IPS DF 6.9 (cell line): ENCODE measurements around the gene ARL3.
"Not testable (repeated sequence)": the region's sequence is repeated elsewhere in the genome, so short reads cannot be mapped to it uniquely, and the experiment has no call there.

ENCODE experiments used
- DNase-seq: peaks from one replicate; pipeline ENCODE4 v3.0.0-alpha.2; 2013; ENCODE audit warnings: low read depth, low spot score
- H3K27ac ChIP-seq: one replicate; pipeline ENCODE4 v1.5.1; 2013; ENCODE audit warnings: low read length, control low read depth
- H3K27me3 ChIP-seq: 2 replicates; pipeline ENCODE4 v1.6.1; 2013; ENCODE audit warnings: mild to moderate bottlenecking, low read length; ENCODE audit not compliant: control insufficient read depth, insufficient read depth
- H3K36me3 ChIP-seq: 2 replicates; pipeline ENCODE4 v1.6.1; 2013; ENCODE audit warnings: low read length; ENCODE audit not compliant: control insufficient read depth, insufficient read depth
- H3K4me1 ChIP-seq: 2 replicates; pipeline ENCODE4 v1.6.1; 2013; ENCODE audit warnings: low read length; ENCODE audit not compliant: control insufficient read depth, insufficient read depth
- H3K4me3 ChIP-seq: 2 replicates; pipeline ENCODE4 v1.5.1; 2013; ENCODE audit warnings: mild to moderate bottlenecking, low read length
- H3K9me3 ChIP-seq: 2 replicates; pipeline ENCODE4 v1.6.1; 2013; ENCODE audit warnings: low read length, inconsistent platforms; ENCODE audit not compliant: control insufficient read depth, insufficient read depth
- WGBS: extraction: QIAGEN DNeasy Blood & Tissue Kit; methylation state at CpG from one replicate; pipeline ENCODE4 v1.1.7; 2013; ENCODE audit warnings: mixed read lengths, missing lambda C conversion rate; ENCODE audit not compliant: insufficient read length, insufficient coverage; 5-methylcytosine and 5-hydroxymethylcytosine counted together

The ARL3 gene

GRCh38 chr10:102713814-102714620 is at the start of gene ARL3:
Gene ARL3, minus strand, starts transcription at chr10:102714397. Its CDS starts 122 bp downstream, at chr10:102714275.
- no peaks in the 10 kb centered on the region for H3K27me3 ChIP-seq
- H3K9me3 ChIP-seq = no peaks in the 10 kb centered on the region
- DNase-seq = peak; percentile 84
- WGBS = no CpG with 5 or more reads among the region's 62 CpGs
- no peak within 1 kb of the TSS for H3K27ac ChIP-seq
- peaks cover 4% of the 10 kb centered on the region; the same call in 1 of the 2 replicates for H3K4me1 ChIP-seq
- H3K4me3 ChIP-seq = peak within 1 kb of the TSS; percentile 73; the same call in 1 of the 2 replicates
- H3K36me3 ChIP-seq = no peaks in the 10 kb centered on the region

DNA sequence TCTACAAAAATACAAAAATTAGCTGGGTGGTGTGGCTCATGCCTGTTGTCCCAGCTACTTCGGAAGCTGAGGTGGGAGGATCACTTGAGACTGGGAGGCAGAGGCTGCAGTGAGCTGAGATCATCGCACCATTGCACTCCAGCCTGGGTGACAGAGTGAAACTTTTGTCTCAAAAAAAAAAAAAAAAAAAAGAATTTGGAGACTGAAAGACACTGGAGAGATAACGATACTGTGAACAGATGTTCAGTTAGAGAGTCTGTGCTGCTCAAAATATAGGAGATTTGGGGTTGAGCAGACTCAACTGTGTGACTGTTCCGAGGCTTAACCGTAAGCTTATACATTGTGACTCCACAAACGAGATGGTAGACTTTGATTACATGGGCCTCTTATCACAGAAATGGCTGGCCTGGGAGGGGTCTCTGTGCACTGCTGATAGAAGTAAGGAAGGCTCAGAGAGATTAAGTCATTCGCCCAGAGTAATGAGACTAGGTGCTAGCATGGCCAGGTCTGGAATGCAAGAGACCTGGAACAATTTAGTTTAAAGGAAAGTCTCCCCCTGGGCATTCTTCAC is 48.9 kb upstream of the ARL3 start:
- Histone ChIP-seq H3K36me3 (no peaks in the 10 kb centered on the region), H3K9me3 (no peaks in the 10 kb centered on the region), H3K4me3 (no peak overlapping the region), H3K27me3 (no peaks in the 10 kb centered on the region), H3K4me1 (no peaks in the 10 kb centered on the region; the same call in 1 of the 2 replicates), H3K27ac (no peak overlapping the region)
- no peak for DNase-seq
- WGBS = no CpG with 5 or more reads among the region's 7 CpGs

GRCh38 chr10:102762401-102763015 is 48.3 kb upstream of the ARL3 start:
- H3K4me3 ChIP-seq = no peak overlapping the region
- WGBS = no CpG with 5 or more reads among the region's 7 CpGs

DNA sequence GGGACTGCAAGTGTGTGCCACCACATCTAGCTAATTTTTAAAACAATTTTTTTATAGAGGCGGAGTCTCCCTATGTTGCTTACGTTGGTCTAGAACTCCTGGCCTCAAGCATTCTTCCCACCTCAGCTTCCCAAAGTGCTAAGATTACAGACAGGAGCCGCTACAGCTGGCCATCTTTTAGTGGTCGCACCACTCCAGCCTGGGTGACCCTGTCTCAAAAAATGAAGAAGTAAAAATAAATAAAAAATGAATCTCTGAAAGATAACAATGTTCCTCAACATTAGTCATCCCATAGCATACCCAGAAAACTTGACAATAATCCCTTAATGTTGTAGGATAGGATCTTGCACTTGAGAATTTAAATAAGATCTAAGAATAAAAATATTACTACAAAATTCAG is 47.8 kb upstream of the ARL3 start:
- H3K4me1 ChIP-seq = no peaks in the 10 kb centered on the region; the same call in 1 of the 2 replicates
- no peaks in the 10 kb centered on the region for H3K36me3 ChIP-seq
- no CpG with 5 or more reads among the region's 4 CpGs for WGBS
- no peak overlapping the region for H3K4me3 ChIP-seq
- no peak for DNase-seq
- no peaks in the 10 kb centered on the region for H3K27me3 ChIP-seq
- no peaks in the 10 kb centered on the region for H3K9me3 ChIP-seq
- no peak overlapping the region for H3K27ac ChIP-seq

More at GRCh38 chr10:102762401-102763015, 48.3 kb upstream of the ARL3 start:
- H3K4me1 ChIP-seq = no peaks in the 10 kb centered on the region; the same call in 1 of the 2 replicates
- no peak overlapping the region for H3K27ac ChIP-seq
- no peaks in the 10 kb centered on the region for H3K36me3 ChIP-seq
- no peaks in the 10 kb centered on the region for H3K27me3 ChIP-seq
- DNase-seq = no peak
- no peaks in the 10 kb centered on the region for H3K9me3 ChIP-seq

GRCh38 chr10:102759497-102760210 is 45.5 kb upstream of the ARL3 start:
- Histone ChIP-seq H3K36me3 (no peaks in the 10 kb centered on the region), H3K27me3 (no peaks in the 10 kb centered on the region), H3K27ac (no peak overlapping the region), H3K4me3 (no peak overlapping the region), H3K9me3 (no peaks in the 10 kb centered on the region), H3K4me1 (no peaks in the 10 kb centered on the region; the same call in 1 of the 2 replicates)
- no peak for DNase-seq
- WGBS = no CpG with 5 or more reads among the region's 3 CpGs

- H3K27me3 ChIP-seq, H3K36me3 ChIP-seq, H3K27ac ChIP-seq, H3K9me3 ChIP-seq, H3K4me3 ChIP-seq, H3K4me1 ChIP-seq, DNase-seq: not testable (repeated sequence)
- no CpG with 5 or more reads among the region's 12 CpGs for WGBS
These were observed 44.7 kb upstream of the ARL3 start for GRCh38 chr10:102758933-102759262.

- no peaks in the 10 kb centered on the region for H3K27me3 ChIP-seq
- H3K36me3 ChIP-seq = no peaks in the 10 kb centered on the region
- H3K4me3 ChIP-seq = no peak overlapping the region
- H3K4me1 ChIP-seq = no peaks in the 10 kb centered on the region; the same call in 1 of the 2 replicates
- H3K9me3 ChIP-seq = no peaks in the 10 kb centered on the region
- no peak overlapping the region for H3K27ac ChIP-seq
- WGBS = no CpG with 5 or more reads among the region's 9 CpGs
- DNase-seq = no peak
These were observed 44.2 kb upstream of the ARL3 start for GRCh38 chr10:102758240-102758932.

- DNase-seq = no peak
- H3K36me3 ChIP-seq = no peaks in the 10 kb centered on the region
- no peak overlapping the region for H3K4me3 ChIP-seq
- no peaks in the 10 kb centered on the region for H3K27me3 ChIP-seq
- no peaks in the 10 kb centered on the region for H3K9me3 ChIP-seq
- WGBS = no CpG with 5 or more reads among the region's 6 CpGs
- no peaks in the 10 kb centered on the region; the same call in 1 of the 2 replicates for H3K4me1 ChIP-seq
- H3K27ac ChIP-seq = no peak overlapping the region
These were observed 43.1 kb upstream of the ARL3 start for GRCh38 chr10:102757323-102757722.

DNA sequence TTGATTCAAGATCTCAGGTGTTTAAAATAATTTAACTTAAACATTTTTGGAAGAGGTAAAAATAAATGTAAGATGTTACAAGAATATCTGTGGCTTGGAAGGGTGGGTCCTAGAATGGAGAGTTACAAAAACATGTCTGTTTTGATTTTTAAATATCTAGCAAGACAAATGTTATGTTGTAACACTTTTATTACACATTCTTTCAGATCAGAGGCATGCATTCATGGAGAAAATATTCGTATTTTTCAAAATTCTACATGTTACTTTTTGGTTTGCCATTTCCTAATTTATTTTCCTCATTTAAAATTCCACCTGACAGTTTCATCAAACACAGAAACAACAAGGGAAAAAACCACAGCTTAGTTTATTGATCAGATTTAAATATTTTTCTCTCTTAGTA is 39.5 kb upstream of the ARL3 start:
- Histone ChIP-seq H3K9me3 (no peaks in the 10 kb centered on the region), H3K27me3 (no peaks in the 10 kb centered on the region), H3K4me3 (no peak overlapping the region), H3K36me3 (no peaks in the 10 kb centered on the region), H3K4me1 (no peaks in the 10 kb centered on the region; the same call in 1 of the 2 replicates), H3K27ac (no peak overlapping the region)
- WGBS = no CpG with 5 or more reads among the region's 1 CpG
- no peak for DNase-seq
